GM06990 (cell line): ENCODE results near the gene MIS18A.

Experiments used
- DNase-seq: peaks from one replicate; pipeline ENCODE4 v3.0.0-alpha.2; 2011; ENCODE audit not compliant: insufficient read length; ENCODE audit errors: extremely low read depth
- H3K27me3 ChIP-seq: replicated peaks from 2 replicates; pipeline ENCODE4 v1.6.0; 2011; ENCODE audit warnings: low read length; ENCODE audit not compliant: control insufficient read depth, insufficient read depth
- H3K36me3 ChIP-seq: 2 replicates; pipeline ENCODE4 v1.5.1; 2011; ENCODE audit warnings: low read length; ENCODE audit not compliant: control insufficient read depth, insufficient read depth
- H3K4me3 ChIP-seq: replicated peaks from 2 replicates; pipeline ENCODE4 v1.5.1; 2011; ENCODE audit warnings: low read depth, mild to moderate bottlenecking, control low read depth, low read length
- TF ChIP-seq, protein P1 (sequence below): IDR thresholded peaks from 2 replicates; pipeline ENCODE4 v1.5.1; 2011; ENCODE audit warnings: low read length, control low read depth, mild to moderate bottlenecking, inconsistent platforms; ENCODE audit not compliant: insufficient read depth, poor library complexity, severe bottlenecking

The MIS18A gene

DNA sequence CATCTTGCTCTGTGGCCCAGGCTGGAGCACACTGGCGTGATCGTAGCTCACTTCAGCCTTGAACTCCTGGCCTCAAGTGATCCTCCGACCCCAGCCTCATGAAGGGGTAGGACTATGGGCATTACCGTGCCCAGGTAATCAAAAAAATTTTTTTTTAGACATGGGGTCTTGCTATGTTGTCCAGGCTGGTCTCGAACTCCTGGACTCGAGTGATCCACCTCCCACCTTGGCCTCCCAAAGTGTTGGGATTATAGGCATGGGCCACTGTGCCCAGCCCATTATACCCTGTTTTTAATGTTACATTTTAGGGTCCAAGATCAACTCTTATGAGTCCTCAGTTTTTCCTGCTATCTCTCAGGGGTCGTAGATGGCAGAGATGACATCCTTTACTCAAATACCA lies 26.1 kb upstream of the MIS18A start:
- Histone ChIP-seq H3K27me3 (no peaks in the 10 kb centered on the region), H3K4me3 (no peak overlapping the region), H3K36me3 (peaks cover 5% of the 10 kb centered on the region)
- DNase-seq, result no peak
- TF ChIP-seq, protein P1, sequence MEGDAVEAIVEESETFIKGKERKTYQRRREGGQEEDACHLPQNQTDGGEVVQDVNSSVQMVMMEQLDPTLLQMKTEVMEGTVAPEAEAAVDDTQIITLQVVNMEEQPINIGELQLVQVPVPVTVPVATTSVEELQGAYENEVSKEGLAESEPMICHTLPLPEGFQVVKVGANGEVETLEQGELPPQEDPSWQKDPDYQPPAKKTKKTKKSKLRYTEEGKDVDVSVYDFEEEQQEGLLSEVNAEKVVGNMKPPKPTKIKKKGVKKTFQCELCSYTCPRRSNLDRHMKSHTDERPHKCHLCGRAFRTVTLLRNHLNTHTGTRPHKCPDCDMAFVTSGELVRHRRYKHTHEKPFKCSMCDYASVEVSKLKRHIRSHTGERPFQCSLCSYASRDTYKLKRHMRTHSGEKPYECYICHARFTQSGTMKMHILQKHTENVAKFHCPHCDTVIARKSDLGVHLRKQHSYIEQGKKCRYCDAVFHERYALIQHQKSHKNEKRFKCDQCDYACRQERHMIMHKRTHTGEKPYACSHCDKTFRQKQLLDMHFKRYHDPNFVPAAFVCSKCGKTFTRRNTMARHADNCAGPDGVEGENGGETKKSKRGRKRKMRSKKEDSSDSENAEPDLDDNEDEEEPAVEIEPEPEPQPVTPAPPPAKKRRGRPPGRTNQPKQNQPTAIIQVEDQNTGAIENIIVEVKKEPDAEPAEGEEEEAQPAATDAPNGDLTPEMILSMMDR, result no peak

GRCh38 chr21:32303385-32303784 lies 24.5 kb upstream of the MIS18A start:
- Histone ChIP-seq H3K36me3 (peaks cover 5% of the 10 kb centered on the region), H3K4me3 (no peak overlapping the region), H3K27me3 (no peaks in the 10 kb centered on the region)
- TF ChIP-seq, protein P1, result no peak
- DNase-seq, result no peak

DNA sequence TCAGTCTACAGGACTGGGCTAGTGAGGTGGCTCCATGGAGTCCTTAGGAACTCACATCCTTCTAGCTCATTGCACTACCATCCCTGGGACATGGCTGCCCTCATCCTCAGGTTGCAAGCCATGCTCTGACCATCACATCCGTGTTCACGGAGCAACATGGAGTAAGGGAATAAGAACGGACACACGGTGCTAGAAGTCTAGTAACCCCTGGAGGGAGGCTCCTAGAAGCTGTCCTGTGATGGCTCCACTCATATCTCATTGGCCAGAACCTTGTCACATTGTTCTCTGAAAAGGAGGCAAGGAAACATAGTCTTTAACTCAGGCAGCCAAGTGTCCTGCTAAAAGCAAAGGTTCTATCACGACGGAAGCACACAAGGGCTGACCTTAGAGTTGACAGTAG lies 23.7 kb upstream of the MIS18A start:
- Histone ChIP-seq H3K27me3 (no peaks in the 10 kb centered on the region), H3K36me3 (peaks cover 5% of the 10 kb centered on the region), H3K4me3 (no peak overlapping the region)
- DNase-seq, result no peak
- TF ChIP-seq, protein P1, result no peak

GRCh38 chr21:32301596-32301995 lies 22.7 kb upstream of the MIS18A start:
- Histone ChIP-seq H3K27me3 (no peaks in the 10 kb centered on the region), H3K4me3 (no peak overlapping the region), H3K36me3 (peaks cover 5% of the 10 kb centered on the region)
- TF ChIP-seq, protein P1, result no peak
- no peak for DNase-seq

- Histone ChIP-seq H3K36me3 (peaks cover 4% of the 10 kb centered on the region), H3K27me3 (no peaks in the 10 kb centered on the region), H3K4me3 (no peak overlapping the region)
- no peak for DNase-seq
- TF ChIP-seq, protein P1, result no peak
These were observed 21.4 kb upstream of the MIS18A start for GRCh38 chr21:32300117-32300681.

- H3K4me3 ChIP-seq, result no peak overlapping the region
- H3K36me3 ChIP-seq, result peaks cover 4% of the 10 kb centered on the region
- DNase-seq, result no peak
- TF ChIP-seq, protein P1, result no peak
- no peaks in the 10 kb centered on the region for H3K27me3 ChIP-seq
These were observed 20.8 kb upstream of the MIS18A start for GRCh38 chr21:32299695-32300094.
